H9 (cell line): ENCODE measurements around the gene GRM3. TPM values are rescaled to one million over a fixed set of nuclear protein-coding genes. Genes with fewer than 3 reads are reported as not detected.

ENCODE experiments used
- DNase-seq: peaks from one replicate; pipeline ENCODE4 v3.0.0-alpha.2; 2017
- H2AFZ ChIP-seq: one replicate; pipeline ENCODE4 v1.6.1; 2013; ENCODE audit warnings: mild to moderate bottlenecking, low read length, control low read depth, moderate library complexity
- H2AK5ac ChIP-seq: 2 replicates; pipeline ENCODE4 v1.6.1; 2013; ENCODE audit warnings: low read length, control low read depth, mixed read lengths; ENCODE audit not compliant: insufficient read length
- H2BK120ac ChIP-seq: one replicate; pipeline ENCODE4 v1.6.1; 2013; ENCODE audit warnings: low read depth, mild to moderate bottlenecking, low read length, control low read depth, inconsistent platforms; ENCODE audit not compliant: poor library complexity, severe bottlenecking
- H2BK12ac ChIP-seq: 2 replicates; pipeline ENCODE4 v1.6.1; 2013; ENCODE audit warnings: low read length, control low read depth, mixed read lengths, low read depth; ENCODE audit not compliant: insufficient read length
- H2BK15ac ChIP-seq: 2 replicates; pipeline ENCODE4 v1.6.1; 2013; ENCODE audit warnings: low read depth, low read length, control low read depth
- H2BK20ac ChIP-seq: one replicate; pipeline ENCODE4 v1.6.1; 2013; ENCODE audit warnings: low read depth, mild to moderate bottlenecking, low read length, control low read depth, inconsistent platforms; ENCODE audit not compliant: poor library complexity, severe bottlenecking
- H2BK5ac ChIP-seq: 2 replicates; pipeline ENCODE4 v1.6.1; 2013; ENCODE audit warnings: low read length, control low read depth, mixed read lengths; ENCODE audit not compliant: insufficient read length
- H3K14ac ChIP-seq: 2 replicates; pipeline ENCODE4 v1.6.1; 2013; ENCODE audit warnings: low read length, control low read depth; ENCODE audit not compliant: insufficient read depth
- H3K18ac ChIP-seq: 2 replicates; pipeline ENCODE4 v1.6.1; 2013; ENCODE audit warnings: low read depth, mild to moderate bottlenecking, mixed read lengths, low read length, control low read depth; ENCODE audit not compliant: insufficient read length
- H3K23ac ChIP-seq: 2 replicates; pipeline ENCODE4 v1.6.1; 2013; ENCODE audit warnings: low read length, control low read depth, mixed read lengths, low read depth; ENCODE audit not compliant: insufficient read length
- H3K23me2 ChIP-seq: 2 replicates; pipeline ENCODE4 v1.6.1; 2013; ENCODE audit warnings: low read depth, mild to moderate bottlenecking, mixed read lengths, low read length, control low read depth; ENCODE audit not compliant: insufficient read length, poor library complexity, severe bottlenecking
- H3K27ac ChIP-seq: 2 replicates; pipeline ENCODE4 v1.5.1; 2013; ENCODE audit warnings: low read length, control low read depth, mixed read lengths, low read depth; ENCODE audit not compliant: insufficient read length
- H3K27me3 ChIP-seq: 2 replicates; pipeline ENCODE4 v1.6.1; 2013; ENCODE audit warnings: low read length, control low read depth, inconsistent platforms; ENCODE audit not compliant: insufficient read depth
- H3K4ac ChIP-seq: 2 replicates; pipeline ENCODE4 v1.6.1; 2013; ENCODE audit warnings: low read depth, mild to moderate bottlenecking, control low read depth, inconsistent platforms, low read length, moderate library complexity
- H3K4me1 ChIP-seq: 2 replicates; pipeline ENCODE4 v1.6.1; 2013; ENCODE audit warnings: low read length, control low read depth, inconsistent platforms; ENCODE audit not compliant: insufficient read depth
- H3K4me2 ChIP-seq: 2 replicates; pipeline ENCODE4 v1.6.1; 2013; ENCODE audit warnings: low read length, control low read depth, mixed read lengths; ENCODE audit not compliant: insufficient read length, insufficient read depth
- H3K56ac ChIP-seq: 2 replicates; pipeline ENCODE4 v1.6.1; 2013; ENCODE audit warnings: low read depth, mild to moderate bottlenecking, mixed read lengths, low read length, control low read depth; ENCODE audit not compliant: insufficient read length
- H3K79me1 ChIP-seq: 2 replicates; pipeline ENCODE4 v1.6.1; 2013; ENCODE audit warnings: low read depth, mild to moderate bottlenecking, moderate library complexity, low read length, control low read depth, inconsistent platforms; ENCODE audit not compliant: insufficient read depth, poor library complexity, severe bottlenecking
- H3K79me2 ChIP-seq: 2 replicates; pipeline ENCODE4 v1.6.1; 2013; ENCODE audit warnings: low read length, control low read depth, inconsistent platforms; ENCODE audit not compliant: insufficient read depth
- H3K9ac ChIP-seq: 2 replicates; pipeline ENCODE4 v1.6.1; 2013; ENCODE audit warnings: low read length, control low read depth, mixed read lengths; ENCODE audit not compliant: insufficient read length; ENCODE audit errors: extremely low read depth
- H3K9me3 ChIP-seq: one replicate; pipeline ENCODE4 v1.6.1; 2013; ENCODE audit warnings: low read depth, low read length, inconsistent platforms; ENCODE audit not compliant: control insufficient read depth
- H3T11ph ChIP-seq: one replicate; pipeline ENCODE4 v1.6.1; 2013; ENCODE audit warnings: mild to moderate bottlenecking, low read length, control low read depth, inconsistent platforms
- H4K20me1 ChIP-seq: one replicate; pipeline ENCODE4 v1.6.1; 2013; ENCODE audit not compliant: control insufficient read depth, insufficient read length, insufficient read depth
- H4K5ac ChIP-seq: 2 replicates; pipeline ENCODE4 v1.6.1; 2013; ENCODE audit warnings: low read depth, mild to moderate bottlenecking, mixed read lengths, low read length, control low read depth; ENCODE audit not compliant: insufficient read length
- H4K8ac ChIP-seq: replicated peaks from 2 replicates; pipeline ENCODE4 v1.6.1; 2013; ENCODE audit warnings: low read length, control low read depth, mixed read lengths, low read depth; ENCODE audit not compliant: insufficient read length
- H4K91ac ChIP-seq: 2 replicates; pipeline ENCODE4 v1.6.1; 2013; ENCODE audit warnings: low read depth, mild to moderate bottlenecking, moderate library complexity, mixed read lengths, low read length, control low read depth; ENCODE audit not compliant: insufficient read length
- H3K27ac Mint-ChIP-seq, 3 experiments: 2 replicates in 2 of 3; 3 replicates in 1 of 3; pipeline ENCODE4 v1.8.0; 2020 to 2021; ENCODE audit warnings: mixed read lengths in 3 of 3, mild to moderate bottlenecking in 1 of 3, moderate library complexity in 1 of 3
- H3K27me3 Mint-ChIP-seq: 2 replicates; pipeline ENCODE4 v1.8.0; 2021; ENCODE audit warnings: low read depth, mild to moderate bottlenecking, moderate library complexity, mixed read lengths
- H3K36me3 Mint-ChIP-seq, 3 experiments: 2 replicates in 2 of 3; 3 replicates in 1 of 3; pipeline ENCODE4 v1.8.0; 2020 to 2021; ENCODE audit warnings: low read depth in 3 of 3, mixed read lengths in 3 of 3; ENCODE audit not compliant: insufficient read depth in 1 of 3
- H3K4me1 Mint-ChIP-seq, 2 experiments: 2 replicates each; pipeline ENCODE4 v1.8.0; 2020; ENCODE audit warnings: mixed read lengths in 2 of 2
- H3K4me3 Mint-ChIP-seq, 2 experiments: 2 replicates in 1 of 2; 3 replicates in 1 of 2; pipeline ENCODE4 v1.8.0; 2020 to 2021; ENCODE audit warnings: mild to moderate bottlenecking in 2 of 2, mixed read lengths in 2 of 2, moderate library complexity in 1 of 2
- H3K9me3 Mint-ChIP-seq, 2 experiments: 2 replicates in 1 of 2; 3 replicates in 1 of 2; pipeline ENCODE4 v1.8.0; 2020; ENCODE audit warnings: mild to moderate bottlenecking in 2 of 2, mixed read lengths in 2 of 2, moderate library complexity in 1 of 2
- WGBS: extraction: QIAGEN DNeasy Blood & Tissue Kit; methylation state at CpG from one replicate; pipeline ENCODE4 v1.1.7; 2013; ENCODE audit warnings: missing lambda C conversion rate, low lambda C conversion rate, mixed read lengths; ENCODE audit not compliant: insufficient read length; ENCODE audit errors: extremely low coverage; 5-methylcytosine and 5-hydroxymethylcytosine counted together
- total RNA-seq: library from RNA; stranded (reverse); gene quantifications from 2 replicates; pipeline ENCODE4 v1.2.1, GENCODE V29; 2021
- TF ChIP-seq, protein P1 (sequence below): fragments of 200-600 bp; sonication (generic); conservative IDR thresholded peaks from 3 replicates; pipeline ENCODE4 v1.8.0; 2021; ENCODE audit warnings: antibody characterized with exemption, mild to moderate bottlenecking

The GRM3 gene
- total RNA-seq, 1 experiment from 2014 or later: 0.15 TPM

DNA sequence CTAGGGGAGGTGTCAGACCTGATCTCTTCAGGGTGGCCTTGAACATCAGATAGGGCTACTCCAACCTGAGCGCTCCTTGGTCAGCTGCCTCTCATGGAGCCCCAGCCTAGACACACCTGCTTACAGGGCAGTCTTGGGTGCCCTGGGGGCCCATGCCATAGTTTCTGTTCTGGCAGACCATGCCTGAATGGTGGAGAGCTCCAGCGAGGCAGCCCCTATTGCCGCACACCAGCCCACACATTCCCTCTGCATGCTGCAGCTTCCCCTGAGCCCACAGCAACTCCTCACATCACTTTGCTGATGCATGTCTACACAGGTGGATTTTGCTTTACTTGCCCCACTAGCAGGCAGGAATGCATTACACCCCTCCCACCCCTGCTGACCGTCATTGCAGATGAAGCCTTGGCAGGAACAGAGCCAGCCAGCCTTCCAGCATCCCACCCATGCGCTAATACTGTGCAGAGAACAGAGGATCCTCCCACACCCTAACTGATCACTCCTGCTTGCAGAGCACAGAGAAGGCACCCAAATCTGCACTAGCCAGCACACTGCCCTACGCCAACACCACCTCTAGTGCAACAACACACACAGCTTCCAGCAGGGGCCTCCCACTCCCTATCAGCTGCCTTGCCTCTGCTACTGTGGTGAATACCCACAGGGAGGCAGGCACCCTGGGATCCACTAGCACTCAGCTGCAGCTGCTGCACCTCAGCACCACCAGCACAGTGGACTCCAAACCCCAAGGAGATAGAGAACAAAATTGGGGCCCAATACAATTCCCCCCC, 43.0 kb upstream of the GRM3 start:
- Mint-ChIP-seq H3K27me3 (no peaks in the 10 kb centered on the region; the same call in 1 of the 2 replicates), H3K27ac (peak overlapping the region in 2 of 3 experiments; percentile 31 to 39; a peak in 2 of 7 replicates), H3K9me3 (peaks cover 0 to 5% of the 10 kb centered on the region in 2 experiments; a peak in 3 of 5 replicates), H3K4me3 (no peak overlapping the region), H3K4me1 (peaks cover 13 to 18% of the 10 kb centered on the region in 2 experiments), H3K36me3 (0 out of 7 replicates have a peak, but pooled peaks cover 0 to 3% (median 0%) of the 10 kb centered on the region in 3 experiments)
- Histone ChIP-seq H2AK5ac (no peak overlapping the region), H3T11ph (no peak overlapping the region), H4K5ac (no peak overlapping the region), H3K4me1 (no peaks in the 10 kb centered on the region), H3K4ac (no peak overlapping the region), H3K27ac (no peak overlapping the region), H2AFZ (no peak overlapping the region), H3K27me3 (no peaks in the 10 kb centered on the region), H3K14ac (no peak overlapping the region), H2BK15ac (no peak overlapping the region), H4K91ac (no peak overlapping the region), H3K79me1 (no peaks in the 10 kb centered on the region), H2BK12ac (no peak overlapping the region), H3K9ac (no peak overlapping the region), H2BK5ac (no peak overlapping the region), H4K20me1 (no peaks in the 10 kb centered on the region), H3K9me3 (no peaks in the 10 kb centered on the region), H3K23me2 (no peaks in the 10 kb centered on the region), H3K18ac (no peak overlapping the region), H4K8ac (no peak overlapping the region), H2BK120ac (no peak overlapping the region), H2BK20ac (no peak overlapping the region), H3K4me2 (no peak overlapping the region), H3K23ac (no peak overlapping the region), H3K56ac (no peak overlapping the region), H3K79me2 (no peaks in the 10 kb centered on the region)
- no CpG with 5 or more reads among the region's 6 CpGs for WGBS
- TF ChIP-seq, protein P1, sequence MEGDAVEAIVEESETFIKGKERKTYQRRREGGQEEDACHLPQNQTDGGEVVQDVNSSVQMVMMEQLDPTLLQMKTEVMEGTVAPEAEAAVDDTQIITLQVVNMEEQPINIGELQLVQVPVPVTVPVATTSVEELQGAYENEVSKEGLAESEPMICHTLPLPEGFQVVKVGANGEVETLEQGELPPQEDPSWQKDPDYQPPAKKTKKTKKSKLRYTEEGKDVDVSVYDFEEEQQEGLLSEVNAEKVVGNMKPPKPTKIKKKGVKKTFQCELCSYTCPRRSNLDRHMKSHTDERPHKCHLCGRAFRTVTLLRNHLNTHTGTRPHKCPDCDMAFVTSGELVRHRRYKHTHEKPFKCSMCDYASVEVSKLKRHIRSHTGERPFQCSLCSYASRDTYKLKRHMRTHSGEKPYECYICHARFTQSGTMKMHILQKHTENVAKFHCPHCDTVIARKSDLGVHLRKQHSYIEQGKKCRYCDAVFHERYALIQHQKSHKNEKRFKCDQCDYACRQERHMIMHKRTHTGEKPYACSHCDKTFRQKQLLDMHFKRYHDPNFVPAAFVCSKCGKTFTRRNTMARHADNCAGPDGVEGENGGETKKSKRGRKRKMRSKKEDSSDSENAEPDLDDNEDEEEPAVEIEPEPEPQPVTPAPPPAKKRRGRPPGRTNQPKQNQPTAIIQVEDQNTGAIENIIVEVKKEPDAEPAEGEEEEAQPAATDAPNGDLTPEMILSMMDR: peak; percentile 51; the same call in 2 of the 3 replicates
- DNase-seq: peak; percentile 61
